B cell (primary cell): ENCODE results near the gene HACD4.

Source experiments
- CTCF ChIP-seq: fragments of 200-600 bp; IDR thresholded peaks from one replicate; pipeline ENCODE4 v1.8.0; 2022; ENCODE audit warnings: antibody characterized with exemption, mild to moderate bottlenecking
- EZH2 ChIP-seq: IDR thresholded peaks from 2 replicates; pipeline ENCODE4 v1.6.1; 2012; ENCODE audit warnings: borderline replicate concordance, low read depth, mild to moderate bottlenecking, moderate library complexity, low read length; ENCODE audit not compliant: insufficient read depth, poor library complexity, severe bottlenecking

- no peak for TF ChIP-seq CTCF
- TF ChIP-seq EZH2: no peak
Observed at GRCh38 chr9:20972684-20973083, 58.8 kb downstream of the HACD4 start.
